ENCODE data around the gene GRIFIN.

GRIFIN gene

GRCh38 chr7:2431260-2431867 is 44.8 kb downstream of the GRIFIN start:
- DNase-seq: no peak

DNA sequence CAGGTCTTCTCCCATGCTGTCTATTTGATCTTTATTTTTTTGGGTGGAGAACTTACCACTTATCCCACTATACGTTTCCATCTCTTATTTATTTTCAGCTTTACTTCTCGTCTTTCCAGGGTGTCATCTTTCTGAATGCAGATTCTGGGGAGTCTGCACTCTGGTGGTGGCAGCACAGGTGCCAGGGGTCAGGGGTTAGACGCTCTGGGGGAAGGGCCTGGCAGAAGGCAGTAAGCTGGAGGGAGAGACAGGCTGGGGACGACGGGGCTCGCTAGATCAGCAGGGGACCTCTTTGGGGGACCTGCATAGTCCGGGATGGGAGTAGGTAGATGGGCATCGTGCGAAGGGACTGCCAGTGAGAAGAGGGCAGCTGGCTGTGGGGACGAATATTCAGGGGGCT is 50.4 kb downstream of the GRIFIN start:
- DNase-seq: no peak
